T-helper 9 cell (primary cell): ENCODE measurements around the gene PTRH1.

ENCODE experiments used
- DNase-seq: peaks from one replicate; pipeline ENCODE4 v3.0.0-alpha.2; 2020

Gene PTRH1

GRCh38 chr9:127716412-127716811, 949 bp upstream of the PTRH1 start:
- DNase-seq: no peak

GRCh38 chr9:127714951-127715469, 453 bp downstream of the PTRH1 start:
- DNase-seq: no peak

- DNase-seq: no peak
These were observed 1.3 kb downstream of the PTRH1 start for GRCh38 chr9:127714020-127714750.

GRCh38 chr9:127712867-127713266, 2.6 kb downstream of the PTRH1 start:
- no peak for DNase-seq

- no peak for DNase-seq
These were observed 3.1 kb downstream of the PTRH1 start for GRCh38 chr9:127712371-127712770.

GRCh38 chr9:127711831-127712274, 3.6 kb downstream of the PTRH1 start:
- DNase-seq: no peak

GRCh38 chr9:127711226-127711701, 4.2 kb downstream of the PTRH1 start:
- DNase-seq: no peak

GRCh38 chr9:127710204-127710783, 5.2 kb downstream of the PTRH1 start:
- DNase-seq: no peak

GRCh38 chr9:127708952-127709587, 6.4 kb downstream of the PTRH1 start:
- DNase-seq: no peak

- peak; percentile 27 for DNase-seq
These were observed 7.7 kb downstream of the PTRH1 start for GRCh38 chr9:127707766-127708165.

GRCh38 chr9:127706836-127707241, 8.6 kb downstream of the PTRH1 start, which contains the start of gene CFAP157:
Gene CFAP157 (plus strand): TSS chr9:127706988. CDS start chr9:127707032, 44 bp downstream.
- DNase-seq: no peak

- no peak for DNase-seq
These were observed 9.7 kb downstream of the PTRH1 start for GRCh38 chr9:127705577-127706379.

- no peak for DNase-seq
These were observed 12.0 kb downstream of the PTRH1 start for GRCh38 chr9:127703289-127703946.

GRCh38 chr9:127700594-127701255, 14.7 kb downstream of the PTRH1 start:
- DNase-seq: no peak

GRCh38 chr9:127700140-127700539, 15.3 kb downstream of the PTRH1 start:
- DNase-seq: no peak

- peak; percentile 69 for DNase-seq
These were observed 16.3 kb downstream of the PTRH1 start for GRCh38 chr9:127698985-127699670.

GRCh38 chr9:127698386-127698785, 17.1 kb downstream of the PTRH1 start:
- DNase-seq: no peak

GRCh38 chr9:127697575-127697974, 17.9 kb downstream of the PTRH1 start:
- no peak for DNase-seq

- no peak for DNase-seq
These were observed 20.4 kb downstream of the PTRH1 start for GRCh38 chr9:127694890-127695720.

- DNase-seq: no peak
These were observed 21.8 kb downstream of the PTRH1 start for GRCh38 chr9:127693697-127694096.
